Measurements from ENCODE around the gene SV2C.
"Not testable (repeated sequence)": the region's sequence is repeated elsewhere in the genome, so short reads cannot be mapped to it uniquely, and the experiment has no call there.

Gene SV2C

GRCh38 chr5:76336253-76336809 lies 253.1 kb downstream of the SV2C start:
- DNase-seq: not testable (repeated sequence)

DNA sequence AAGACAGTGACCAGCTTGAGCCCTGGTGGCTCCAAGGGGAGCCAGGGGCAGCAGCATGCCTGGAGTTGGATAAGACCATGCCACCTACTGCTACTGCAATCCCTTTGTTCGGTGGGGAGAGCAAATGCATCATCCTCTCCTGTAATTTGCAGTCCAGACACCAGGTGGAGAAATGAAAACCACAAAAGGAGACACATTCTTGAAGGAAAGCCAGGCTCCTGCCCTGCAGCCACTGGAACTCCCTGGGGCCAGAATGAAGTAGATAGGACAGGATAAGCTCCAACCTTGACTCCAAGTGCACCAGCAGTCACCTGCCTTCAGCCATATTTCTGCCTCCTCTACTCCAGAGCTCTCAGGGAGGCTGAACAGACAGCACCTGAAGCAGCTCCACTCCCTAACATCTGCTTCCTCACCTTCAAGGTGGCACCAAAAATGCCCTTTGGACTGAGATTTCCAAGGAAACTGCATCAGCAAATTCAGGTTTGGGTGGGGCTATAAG lies 254.8 kb downstream of the SV2C start:
- no peak for DNase-seq

DNA sequence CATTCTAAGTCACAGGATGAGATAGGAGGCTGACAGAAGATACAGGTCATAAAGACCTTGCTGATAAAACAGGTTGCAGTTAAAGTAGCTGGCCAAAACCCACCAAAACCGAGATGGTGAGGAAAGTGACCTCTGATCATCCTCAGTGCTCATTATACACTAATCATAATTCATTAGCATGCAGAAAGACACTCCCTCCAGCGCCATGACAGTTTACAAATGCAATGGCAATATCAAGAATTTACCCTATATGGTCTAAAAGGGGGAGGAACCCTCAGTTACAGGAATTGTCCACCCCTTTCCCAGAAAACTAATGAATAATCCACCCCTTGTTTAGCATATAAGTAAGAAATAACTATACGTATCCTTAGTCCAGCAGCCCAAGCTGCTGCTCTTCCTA lies 256.7 kb downstream of the SV2C start:
- no peak for DNase-seq

- DNase-seq: no peak
Observed at GRCh38 chr5:76341651-76342334, 258.6 kb downstream of the SV2C start.

DNA sequence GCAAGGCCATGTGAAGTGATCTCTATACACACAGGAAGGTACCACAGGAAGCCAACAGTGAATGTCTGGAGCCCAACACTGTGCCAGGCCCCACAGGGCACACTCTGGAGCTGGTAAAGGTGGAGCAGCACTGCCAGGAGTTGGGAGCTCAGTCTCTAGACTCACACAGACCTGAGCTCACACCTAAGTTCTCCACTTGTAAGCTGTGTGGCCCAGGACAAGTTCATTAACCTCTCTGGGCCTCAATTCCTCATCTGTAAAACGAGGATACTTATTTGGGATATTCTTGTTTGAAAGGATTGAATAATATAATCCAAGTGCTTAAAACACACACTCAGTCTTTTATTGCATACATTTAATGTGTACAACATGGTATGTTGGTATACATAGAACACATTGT lies 259.3 kb downstream of the SV2C start:
- DNase-seq: no peak

- no peak for DNase-seq
Observed at GRCh38 chr5:76345582-76345981, 262.4 kb downstream of the SV2C start.

GRCh38 chr5:76351176-76351575 lies 268.0 kb downstream of the SV2C start:
- DNase-seq: no peak

DNA sequence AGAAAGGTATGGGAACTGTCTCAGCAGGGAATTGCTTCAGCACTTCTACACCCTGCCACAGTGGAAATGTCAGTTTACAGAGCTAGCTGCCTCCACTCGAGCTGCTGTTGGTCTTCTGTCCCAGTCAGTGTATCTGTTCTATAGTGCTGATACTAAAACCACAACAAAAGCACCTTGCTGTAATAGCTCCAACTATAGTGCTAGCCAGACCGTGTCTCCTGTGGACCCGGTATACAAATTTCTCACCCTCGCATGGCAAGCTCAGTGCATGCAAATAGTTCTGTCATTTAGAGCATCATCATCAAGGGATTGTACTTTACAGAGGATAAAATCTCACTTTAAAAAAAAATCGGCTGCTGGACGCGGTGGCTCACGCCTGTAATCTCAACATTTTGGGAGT lies 268.4 kb downstream of the SV2C start:
- no peak for DNase-seq

DNA sequence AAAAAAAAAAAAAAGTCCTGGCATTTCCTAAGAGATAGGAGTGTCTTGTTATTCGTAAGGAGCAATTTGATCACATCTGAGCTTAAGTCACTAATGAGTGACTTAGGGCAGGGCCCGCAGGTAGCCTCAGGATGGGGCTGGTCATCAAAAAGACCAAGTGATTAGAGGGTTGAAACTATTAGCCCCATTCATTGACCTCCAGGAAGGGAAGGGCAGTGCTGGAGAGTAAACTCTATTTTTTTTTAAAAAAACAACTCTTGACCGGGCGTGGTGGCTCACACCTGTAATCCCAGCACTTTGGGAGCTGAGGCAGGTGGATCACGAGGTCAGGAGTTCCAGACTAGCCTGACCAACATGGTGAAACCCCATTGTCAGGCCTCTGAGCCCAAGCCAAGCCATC lies 273.7 kb downstream of the SV2C start:
- DNase-seq: no peak

- no peak for DNase-seq
Observed at GRCh38 chr5:76363352-76364225, 280.4 kb downstream of the SV2C start.

DNA sequence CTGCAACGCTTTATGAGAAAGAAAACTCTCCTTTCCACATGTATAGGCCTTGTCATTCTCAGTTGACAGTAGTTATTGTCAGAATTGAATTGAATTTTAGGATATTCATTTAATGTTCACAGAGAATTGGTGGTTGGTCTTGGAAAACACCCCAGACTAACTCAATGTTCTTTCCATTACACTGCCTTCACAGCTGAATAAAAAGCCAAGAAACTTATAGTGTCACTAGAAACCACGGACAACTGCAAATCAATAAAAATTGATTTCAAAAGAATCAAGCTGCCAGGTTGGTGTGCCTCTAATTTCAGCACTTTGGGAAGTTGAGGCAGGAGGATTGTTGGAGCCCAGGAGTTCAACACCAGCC lies 281.0 kb downstream of the SV2C start:
- no peak for DNase-seq

DNA sequence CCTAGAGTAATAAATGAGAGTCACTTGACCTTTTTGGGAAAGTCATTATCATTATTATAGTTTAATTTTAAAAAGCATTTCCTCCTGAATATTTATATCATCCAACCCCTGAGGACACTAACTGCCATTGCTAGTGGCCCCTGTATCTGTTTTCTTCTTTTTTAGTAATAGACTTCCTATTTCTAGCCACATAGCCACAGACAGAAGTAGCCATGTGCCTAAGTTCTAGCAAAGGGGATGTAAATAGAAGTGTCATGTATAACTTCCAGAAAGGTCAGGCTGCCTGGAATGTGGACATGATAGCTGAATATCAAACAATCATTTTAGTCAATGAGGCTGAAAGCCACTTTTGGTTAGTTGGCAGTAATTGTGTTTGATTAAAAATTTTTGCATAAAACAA lies 282.4 kb downstream of the SV2C start:
- DNase-seq: no peak

DNA sequence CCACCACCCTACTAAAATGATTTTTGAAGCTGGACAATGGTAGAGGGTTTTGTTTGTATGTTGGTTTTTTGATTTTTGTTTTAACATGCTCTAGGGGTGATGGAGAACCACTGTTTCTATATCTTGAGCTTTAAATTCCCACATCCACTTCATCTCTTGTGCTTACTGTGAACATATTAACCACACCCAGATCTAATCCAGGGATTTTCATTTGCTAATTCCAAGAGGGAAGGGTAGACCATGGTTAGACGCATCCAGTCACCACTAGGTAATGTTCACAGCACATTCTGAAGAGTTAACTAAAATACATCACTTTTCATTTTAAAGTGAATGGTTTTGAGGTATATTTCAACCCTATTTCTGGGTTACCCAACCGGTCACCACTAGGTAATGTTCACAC lies 283.4 kb downstream of the SV2C start:
- no peak for DNase-seq

DNA sequence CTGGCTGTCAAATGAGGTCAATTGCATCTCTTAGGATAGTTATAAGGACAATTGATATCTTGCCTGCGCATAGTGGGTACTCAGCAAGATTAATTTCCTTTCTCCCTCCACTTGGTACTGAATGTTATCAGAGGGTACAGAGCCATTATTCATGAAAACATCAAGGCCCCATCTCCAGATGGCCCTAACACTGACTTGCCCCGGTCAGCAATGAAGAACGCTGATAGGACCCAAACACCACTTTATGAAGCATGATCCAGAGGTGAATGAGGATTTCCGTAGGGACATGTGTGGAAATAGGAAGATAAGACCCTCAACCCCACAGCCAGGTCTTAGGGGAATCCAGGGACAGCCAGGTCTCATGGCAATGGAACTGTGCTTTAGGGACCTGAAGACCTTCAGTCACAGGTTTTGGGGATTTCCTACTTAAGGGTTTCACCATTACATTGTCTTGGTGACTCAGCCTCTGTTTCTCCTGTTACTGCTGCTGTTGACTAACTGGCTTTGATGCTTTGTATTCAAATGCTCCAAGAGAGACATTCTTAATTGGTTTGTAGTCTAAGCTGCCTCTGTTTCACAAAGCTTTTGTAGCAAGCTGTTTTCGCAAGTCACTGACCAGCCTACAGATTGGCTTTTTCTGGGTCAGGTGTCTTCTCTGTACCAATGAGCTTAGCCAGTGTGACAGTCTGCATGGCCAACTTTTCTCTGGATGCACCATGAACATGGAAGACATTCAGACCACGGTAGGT lies 284.6 kb downstream of the SV2C start:
- no peak for DNase-seq

- no peak for DNase-seq
Observed at GRCh38 chr5:76368941-76369340, 285.8 kb downstream of the SV2C start.

- not testable (repeated sequence) for DNase-seq
Observed at GRCh38 chr5:76369668-76370067, 286.5 kb downstream of the SV2C start.

DNA sequence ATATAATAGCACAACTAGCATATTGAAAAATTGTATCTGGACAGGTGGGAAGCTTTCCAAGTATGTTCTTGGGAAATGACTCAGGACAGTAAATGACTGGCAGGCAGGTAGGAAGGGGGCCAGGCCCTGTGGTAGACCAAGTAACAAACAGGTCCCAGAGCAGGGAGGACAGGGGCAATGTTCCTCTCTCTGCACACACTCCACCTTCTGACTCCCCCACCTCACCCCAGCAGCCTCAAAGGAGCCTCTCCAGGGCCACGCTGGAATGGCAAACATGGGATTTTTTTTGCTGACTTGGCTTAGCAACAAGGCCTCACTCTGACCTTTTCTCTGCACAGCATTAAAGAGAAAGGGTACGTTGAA lies 288.8 kb downstream of the SV2C start:
- no peak for DNase-seq

GRCh38 chr5:76372323-76373054 lies 289.3 kb downstream of the SV2C start:
- peak in 11 of 56 donors; percentile 1 to 13 (median 2) for DNase-seq

GRCh38 chr5:76376148-76376865 lies 293.1 kb downstream of the SV2C start:
- no peak for DNase-seq

DNA sequence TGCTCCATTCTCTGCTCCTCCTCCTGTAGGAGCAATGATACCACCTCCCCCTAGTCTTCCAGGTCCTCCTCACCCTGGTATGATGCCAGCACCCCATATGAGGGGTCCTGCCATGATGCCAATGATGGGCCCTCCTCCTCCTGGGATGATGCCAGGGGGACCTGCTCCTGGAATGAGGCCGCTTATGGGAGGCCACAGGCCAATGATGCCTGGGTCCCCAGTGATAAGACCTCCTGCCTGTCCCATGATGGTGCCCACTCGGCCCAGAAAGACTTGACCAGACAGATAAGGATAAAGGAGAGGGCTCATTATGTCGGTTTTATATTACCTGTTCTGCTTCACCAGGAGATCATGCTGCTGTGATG lies 293.7 kb downstream of the SV2C start:
- DNase-seq: no peak
